Measurements from ENCODE around the gene PAX8.

- no peak for TF ChIP-seq GATA2 (IDR thresholded peaks at IDR 0.05; ENCODE audit: low read depth, low read length)
- TF ChIP-seq GATA3 (IDR thresholded peaks at IDR 0.05; ENCODE audit: low read depth, low read length) = no peak
These were observed 57.6 kb downstream of the PAX8 start for GRCh38 chr2:113220970-113221708.
